ENCODE results near the gene KRTAP19-6. TPM values are rescaled to one million over a fixed set of nuclear protein-coding genes. Genes with fewer than 3 reads are reported as not detected.
A peak's percentile ranks its signal among the peaks of the same experiment; 100 is the strongest.

KRTAP19-6 gene
- total and polyA plus RNA-seq, 9 of the 15 experiments (the other 6 are each of a cell fraction or from before 2014, with no cell fraction given) = not detected

GRCh38 chr21:30491963-30492428 is 49.7 kb downstream of the KRTAP19-6 start, which contains the start of gene KRTAP19-3:
Gene KRTAP19-3, minus strand, starts transcription at chr21:30492013. Its CDS starts 56 bp downstream, at chr21:30491957.
- Histone ChIP-seq H3K27ac (ENCODE audit: extremely low read depth, low read depth, low read length) (no peak within 1 kb of the TSS), H4K20me1 (replicated peaks; ENCODE audit: control insufficient read depth, insufficient read depth, low read length) (no peaks in the 10 kb centered on the region), H3K9ac (ENCODE audit: insufficient read depth in 1 of 2, low read depth in 2 of 2, low read length in 2 of 2) (no peak within 1 kb of the TSS), H3K79me2 (ENCODE audit: control insufficient read depth, insufficient read depth, low read length) (no peaks in the 10 kb centered on the region), H3K9me1 (ENCODE audit: control insufficient read depth, insufficient read depth, low read length) (no peaks in the 10 kb centered on the region), H3K4me2 (ENCODE audit: insufficient read depth, low read length) (no peak within 1 kb of the TSS), H3K4me1 (replicated peaks in 1 of 2; ENCODE audit: control insufficient read depth in 2 of 2, insufficient read depth in 2 of 2, low read length in 2 of 2) (no peaks in the 10 kb centered on the region), H3K27me3 (ENCODE audit: control insufficient read depth in 2 of 2, insufficient read depth in 2 of 2, low read length in 2 of 2) (no peaks in the 10 kb centered on the region), H2AFZ (ENCODE audit: low read depth, low read length) (no peak within 1 kb of the TSS), H3K36me3 (ENCODE audit: control insufficient read depth, insufficient read depth, low read length) (no peaks in the 10 kb centered on the region), H3K9me3 (replicated peaks; ENCODE audit: control insufficient read depth, insufficient read depth, low read depth, low read length) (no peaks in the 10 kb centered on the region; the same call in 1 of the 2 replicates), H3K4me3 (no peak within 1 kb of the TSS)
- ChIA-PET CTCF (ENCODE audit: low intra/inter-chr PET ratio) (no interaction called here), POLR2A (no interaction called here)
- no peak for DNase-seq (ENCODE audit: extremely low read depth in 1 of 4, low spot score in 3 of 4)
- ATAC-seq = no peak
- in situ Hi-C loops (cut with MboI) (no loop called here), intact Hi-C loops (cut with micrococcal nuclease) (no loop called here)
- 0% methylated on average over 2 of the region's 2 CpGs for WGBS (ENCODE audit: insufficient coverage, low coverage, missing lambda C conversion rate)
- TF ChIP-seq CEBPB (tag; IDR thresholded peaks at IDR 0.05) (peak; percentile 50; the same call in 1 of the 2 replicates), ZNF511 (CRISPR knock-in tag; IDR thresholded peaks at IDR 0.05) (no peak), CEBPG (CRISPR knock-in tag; IDR thresholded peaks at IDR 0.05) (no peak), CEBPG (tag; conservative IDR thresholded peaks at IDR 0.05 in 1 of 2, IDR thresholded peaks at IDR 0.05 in 1 of 2) (peak in 1 of 2 experiments; percentile 79; a peak in 3 of 4 replicates), MEF2A (IDR thresholded peaks at IDR 0.05; ENCODE audit: control insufficient read depth, low read depth, low read length) (no peak), RUNX1 (IDR thresholded peaks at IDR 0.05; ENCODE audit: low read depth) (no peak)
- BruUV-seq (replicated peaks) = no TSS peak
- FAIRE-seq = no peak

Small RNA genes lying within 50 kb of the gene (small RNA-seq; reads per million reads assigned to genes)
- gene AP000567.1 = not detected
- gene KRTAP19-10P = not detected
- gene KRTAP19-11P = not detected
- gene KRTAP19-9P = not detected
- gene KRTAP22-2 = not detected

Other genes starting within 250 kb of the KRTAP19-6 start
Only the 7 nearest of the 26 such genes appear.
- not detected in 2 replicates for gene KRTAP19-2, start 54.4 kb downstream of the KRTAP19-6 start, total RNA-seq (2014; rRNA removed)
- not detected in 2 replicates for gene KRTAP19-2, start 54.4 kb downstream of the KRTAP19-6 start, total RNA-seq (2014; rRNA removed; fragmentation: Illumina TruSeq; extraction: Trizol)
- not detected in 2 replicates for gene KRTAP19-2, start 54.4 kb downstream of the KRTAP19-6 start, total RNA-seq (2015; rRNA removed; fragmentation: Illumina TruSeq; extraction: Trizol)
- gene KRTAP19-2, start 54.4 kb downstream of the KRTAP19-6 start, total RNA-seq (2021) = not detected in 2 replicates
- not detected in 2 replicates for gene KRTAP19-2, start 54.4 kb downstream of the KRTAP19-6 start, polyA plus RNA-seq (2011; rRNA removed)
- gene KRTAP19-2, start 54.4 kb downstream of the KRTAP19-6 start, polyA plus RNA-seq (2014; fragmentation: Illumina TruSeq; extraction: Trizol) = not detected in 2 replicates
- not detected for gene KRTAP19-2, start 54.4 kb downstream of the KRTAP19-6 start, polyA plus RNA-seq (2014; fragmentation: Nextera tagmentation; extraction: Ambion mirVana)
- gene KRTAP19-2, start 54.4 kb downstream of the KRTAP19-6 start, polyA plus RNA-seq (2014; rRNA removed) = not detected in 2 replicates
- gene KRTAP19-3, start 49.9 kb downstream of the KRTAP19-6 start, total RNA-seq (2014; rRNA removed) = not detected in 2 replicates
- not detected in 2 replicates for gene KRTAP19-3, start 49.9 kb downstream of the KRTAP19-6 start, total RNA-seq (2014; rRNA removed; fragmentation: Illumina TruSeq; extraction: Trizol)
- gene KRTAP19-3, start 49.9 kb downstream of the KRTAP19-6 start, total RNA-seq (2015; rRNA removed; fragmentation: Illumina TruSeq; extraction: Trizol) = not detected in 2 replicates
- not detected in 2 replicates for gene KRTAP19-3, start 49.9 kb downstream of the KRTAP19-6 start, total RNA-seq (2021)
- gene KRTAP19-3, start 49.9 kb downstream of the KRTAP19-6 start, polyA plus RNA-seq (2011; rRNA removed) = not detected in 2 replicates
- not detected in 2 replicates for gene KRTAP19-3, start 49.9 kb downstream of the KRTAP19-6 start, polyA plus RNA-seq (2014; fragmentation: Illumina TruSeq; extraction: Trizol)
- not detected for gene KRTAP19-3, start 49.9 kb downstream of the KRTAP19-6 start, polyA plus RNA-seq (2014; fragmentation: Nextera tagmentation; extraction: Ambion mirVana)
- gene KRTAP19-3, start 49.9 kb downstream of the KRTAP19-6 start, polyA plus RNA-seq (2014; rRNA removed) = not detected in 2 replicates
- not detected in 2 replicates for gene KRTAP19-4, start 44.7 kb downstream of the KRTAP19-6 start, total RNA-seq (2014; rRNA removed)
- gene KRTAP19-4, start 44.7 kb downstream of the KRTAP19-6 start, total RNA-seq (2014; rRNA removed; fragmentation: Illumina TruSeq; extraction: Trizol) = not detected in 2 replicates
- gene KRTAP19-4, start 44.7 kb downstream of the KRTAP19-6 start, total RNA-seq (2015; rRNA removed; fragmentation: Illumina TruSeq; extraction: Trizol) = not detected in 2 replicates
- gene KRTAP19-4, start 44.7 kb downstream of the KRTAP19-6 start, total RNA-seq (2021) = not detected in 2 replicates
- not detected in 2 replicates for gene KRTAP19-4, start 44.7 kb downstream of the KRTAP19-6 start, polyA plus RNA-seq (2011; rRNA removed)
- gene KRTAP19-4, start 44.7 kb downstream of the KRTAP19-6 start, polyA plus RNA-seq (2014; fragmentation: Illumina TruSeq; extraction: Trizol) = not detected in 2 replicates
- not detected for gene KRTAP19-4, start 44.7 kb downstream of the KRTAP19-6 start, polyA plus RNA-seq (2014; fragmentation: Nextera tagmentation; extraction: Ambion mirVana)
- not detected in 2 replicates for gene KRTAP19-4, start 44.7 kb downstream of the KRTAP19-6 start, polyA plus RNA-seq (2014; rRNA removed)
- gene KRTAP19-5, start 39.7 kb downstream of the KRTAP19-6 start, total RNA-seq (2014; rRNA removed) = not detected in 2 replicates
- gene KRTAP19-5, start 39.7 kb downstream of the KRTAP19-6 start, total RNA-seq (2014; rRNA removed; fragmentation: Illumina TruSeq; extraction: Trizol) = not detected in 2 replicates
- not detected in 2 replicates for gene KRTAP19-5, start 39.7 kb downstream of the KRTAP19-6 start, total RNA-seq (2015; rRNA removed; fragmentation: Illumina TruSeq; extraction: Trizol)
- not detected in 2 replicates for gene KRTAP19-5, start 39.7 kb downstream of the KRTAP19-6 start, total RNA-seq (2021)
- gene KRTAP19-5, start 39.7 kb downstream of the KRTAP19-6 start, polyA plus RNA-seq (2011; rRNA removed) = not detected in 2 replicates
- gene KRTAP19-5, start 39.7 kb downstream of the KRTAP19-6 start, polyA plus RNA-seq (2014; fragmentation: Illumina TruSeq; extraction: Trizol) = not detected in 2 replicates
- not detected for gene KRTAP19-5, start 39.7 kb downstream of the KRTAP19-6 start, polyA plus RNA-seq (2014; fragmentation: Nextera tagmentation; extraction: Ambion mirVana)
- not detected in 2 replicates for gene KRTAP19-5, start 39.7 kb downstream of the KRTAP19-6 start, polyA plus RNA-seq (2014; rRNA removed)
- not detected in 2 replicates for gene KRTAP19-7, start 19.4 kb upstream of the KRTAP19-6 start, total RNA-seq (2014; rRNA removed)
- not detected in 2 replicates for gene KRTAP19-7, start 19.4 kb upstream of the KRTAP19-6 start, total RNA-seq (2014; rRNA removed; fragmentation: Illumina TruSeq; extraction: Trizol)
- not detected in 2 replicates for gene KRTAP19-7, start 19.4 kb upstream of the KRTAP19-6 start, total RNA-seq (2015; rRNA removed; fragmentation: Illumina TruSeq; extraction: Trizol)
- gene KRTAP19-7, start 19.4 kb upstream of the KRTAP19-6 start, total RNA-seq (2021) = not detected in 2 replicates
- gene KRTAP19-7, start 19.4 kb upstream of the KRTAP19-6 start, polyA plus RNA-seq (2011; rRNA removed) = not detected in 2 replicates
- gene KRTAP19-7, start 19.4 kb upstream of the KRTAP19-6 start, polyA plus RNA-seq (2014; fragmentation: Illumina TruSeq; extraction: Trizol) = not detected in 2 replicates
- gene KRTAP19-7, start 19.4 kb upstream of the KRTAP19-6 start, polyA plus RNA-seq (2014; fragmentation: Nextera tagmentation; extraction: Ambion mirVana) = not detected
- gene KRTAP19-7, start 19.4 kb upstream of the KRTAP19-6 start, polyA plus RNA-seq (2014; rRNA removed) = not detected in 2 replicates
- gene KRTAP22-2, start 48.5 kb upstream of the KRTAP19-6 start, total RNA-seq (2014; rRNA removed) = not detected in 2 replicates
- not detected in 2 replicates for gene KRTAP22-2, start 48.5 kb upstream of the KRTAP19-6 start, total RNA-seq (2014; rRNA removed; fragmentation: Illumina TruSeq; extraction: Trizol)
- not detected in 2 replicates for gene KRTAP22-2, start 48.5 kb upstream of the KRTAP19-6 start, total RNA-seq (2015; rRNA removed; fragmentation: Illumina TruSeq; extraction: Trizol)
- not detected in 2 replicates for gene KRTAP22-2, start 48.5 kb upstream of the KRTAP19-6 start, total RNA-seq (2021)
- gene KRTAP22-2, start 48.5 kb upstream of the KRTAP19-6 start, polyA plus RNA-seq (2011; rRNA removed) = not detected in 2 replicates
- not detected in 2 replicates for gene KRTAP22-2, start 48.5 kb upstream of the KRTAP19-6 start, polyA plus RNA-seq (2014; fragmentation: Illumina TruSeq; extraction: Trizol)
- not detected for gene KRTAP22-2, start 48.5 kb upstream of the KRTAP19-6 start, polyA plus RNA-seq (2014; fragmentation: Nextera tagmentation; extraction: Ambion mirVana)
- not detected in 2 replicates for gene KRTAP22-2, start 48.5 kb upstream of the KRTAP19-6 start, polyA plus RNA-seq (2014; rRNA removed)
- gene KRTAP6-3, start 50.6 kb upstream of the KRTAP19-6 start, total RNA-seq (2014; rRNA removed) = 0.23 TPM in 1 of 2 replicates, not detected in the other
- gene KRTAP6-3, start 50.6 kb upstream of the KRTAP19-6 start, total RNA-seq (2014; rRNA removed; fragmentation: Illumina TruSeq; extraction: Trizol) = not detected in 2 replicates
- gene KRTAP6-3, start 50.6 kb upstream of the KRTAP19-6 start, total RNA-seq (2015; rRNA removed; fragmentation: Illumina TruSeq; extraction: Trizol) = not detected in 2 replicates
- gene KRTAP6-3, start 50.6 kb upstream of the KRTAP19-6 start, total RNA-seq (2021) = not detected in 2 replicates
- gene KRTAP6-3, start 50.6 kb upstream of the KRTAP19-6 start, polyA plus RNA-seq (2011; rRNA removed) = not detected in 2 replicates
- not detected in 2 replicates for gene KRTAP6-3, start 50.6 kb upstream of the KRTAP19-6 start, polyA plus RNA-seq (2014; fragmentation: Illumina TruSeq; extraction: Trizol)
- gene KRTAP6-3, start 50.6 kb upstream of the KRTAP19-6 start, polyA plus RNA-seq (2014; fragmentation: Nextera tagmentation; extraction: Ambion mirVana) = not detected
- not detected in 2 replicates for gene KRTAP6-3, start 50.6 kb upstream of the KRTAP19-6 start, polyA plus RNA-seq (2014; rRNA removed)

All from K562 (cell line).